ENCODE data around the gene ST14. TPM values are rescaled to one million over a fixed set of nuclear protein-coding genes. Genes with fewer than 3 reads are reported as not detected.
A peak's percentile ranks its signal among the peaks of the same experiment; 100 is the strongest.

Gene ST14
- total RNA-seq, 4 donors from 2014 or later: 71.9 to 109 (median 84.6) TPM

GRCh38 chr11:130126516-130126915, 33.1 kb upstream of the ST14 start:
- TF ChIP-seq EP300 (IDR thresholded peaks at IDR 0.05): no peak
- TF ChIP-seq CTCF (IDR thresholded peaks at IDR 0.05): no peak
- no peak for TF ChIP-seq POLR2A (IDR thresholded peaks at IDR 0.05)
- no peak for TF ChIP-seq POLR2AphosphoS5 (IDR thresholded peaks at IDR 0.05)
- WGBS: 99% methylated on average over 5 of the region's 5 CpGs
- Histone ChIP-seq H3K9me3 (no peaks in the 10 kb centered on the region), H3K27ac (no peak overlapping the region), H3K36me3 (peaks cover 67% of the 10 kb centered on the region), H3K4me1 (peaks cover 17% of the 10 kb centered on the region), H3K27me3 (no peaks in the 10 kb centered on the region), H3K4me3 (no peak overlapping the region)
- no peak for DNase-seq (ENCODE audit: low spot score in 2 of 2)

- H3K4me3 ChIP-seq: no peak overlapping the region
- H3K27me3 ChIP-seq: no peaks in the 10 kb centered on the region
- no peak for TF ChIP-seq POLR2AphosphoS5 (IDR thresholded peaks at IDR 0.05)
- TF ChIP-seq CTCF (IDR thresholded peaks at IDR 0.05): no peak
- no peak for TF ChIP-seq EP300 (IDR thresholded peaks at IDR 0.05)
- TF ChIP-seq POLR2A (IDR thresholded peaks at IDR 0.05): no peak
- 87% methylated on average over 4 of the region's 4 CpGs for WGBS
- no peak overlapping the region for H3K27ac ChIP-seq
- no peaks in the 10 kb centered on the region for H3K9me3 ChIP-seq
- DNase-seq (ENCODE audit: low spot score in 2 of 2): no peak
- H3K36me3 ChIP-seq: peaks cover 70% of the 10 kb centered on the region
- H3K4me1 ChIP-seq: peaks cover 24% of the 10 kb centered on the region
Measured at GRCh38 chr11:130127509-130127908, 32.1 kb upstream of the ST14 start.

- no peak for DNase-seq (ENCODE audit: low spot score in 2 of 2)
- Histone ChIP-seq H3K36me3 (peaks cover 66% of the 10 kb centered on the region), H3K27ac (no peak overlapping the region), H3K4me3 (no peak overlapping the region), H3K4me1 (peaks cover 21% of the 10 kb centered on the region), H3K27me3 (no peaks in the 10 kb centered on the region), H3K9me3 (no peaks in the 10 kb centered on the region)
- no peak for TF ChIP-seq CTCF (IDR thresholded peaks at IDR 0.05)
- TF ChIP-seq POLR2AphosphoS5 (IDR thresholded peaks at IDR 0.05): no peak
- no peak for TF ChIP-seq EP300 (IDR thresholded peaks at IDR 0.05)
- TF ChIP-seq POLR2A (IDR thresholded peaks at IDR 0.05): no peak
- 96% methylated on average over 2 of the region's 2 CpGs for WGBS
Measured at GRCh38 chr11:130128626-130129025, 31.0 kb upstream of the ST14 start.

GRCh38 chr11:130129922-130130321, 29.7 kb upstream of the ST14 start:
- Histone ChIP-seq H3K36me3 (peaks cover 71% of the 10 kb centered on the region), H3K27me3 (no peaks in the 10 kb centered on the region), H3K4me1 (peaks cover 8% of the 10 kb centered on the region), H3K9me3 (no peaks in the 10 kb centered on the region), H3K27ac (no peak overlapping the region), H3K4me3 (no peak overlapping the region)
- 94% methylated on average over 11 of the region's 11 CpGs for WGBS
- no peak for TF ChIP-seq POLR2AphosphoS5 (IDR thresholded peaks at IDR 0.05)
- TF ChIP-seq CTCF (IDR thresholded peaks at IDR 0.05): no peak
- TF ChIP-seq EP300 (IDR thresholded peaks at IDR 0.05): no peak
- TF ChIP-seq POLR2A (IDR thresholded peaks at IDR 0.05): no peak
- DNase-seq (ENCODE audit: low spot score in 2 of 2): no peak

- 48% methylated on average over 9 of the region's 9 CpGs for WGBS
- H3K4me3 ChIP-seq: no peak overlapping the region
- TF ChIP-seq CTCF (IDR thresholded peaks at IDR 0.05) (peak; percentile 66 to 81), POLR2AphosphoS5 (IDR thresholded peaks at IDR 0.05) (no peak), EP300 (IDR thresholded peaks at IDR 0.05) (no peak)
- no peak for DNase-seq (ENCODE audit: low spot score in 2 of 2)
- H3K9me3 ChIP-seq: no peaks in the 10 kb centered on the region
- H3K27ac ChIP-seq: no peak overlapping the region
- peaks cover 8% of the 10 kb centered on the region for H3K4me1 ChIP-seq
- peaks cover 81% of the 10 kb centered on the region for H3K36me3 ChIP-seq
- H3K27me3 ChIP-seq: no peaks in the 10 kb centered on the region
Measured at GRCh38 chr11:130131961-130132850, 27.4 kb upstream of the ST14 start.
